Mucosa of rectum (tissue), 2 donors: ENCODE data around the gene TUFT1.
A peak's percentile ranks its signal among the peaks of the same experiment; 100 is the strongest.

Experiments used
- H3K27ac ChIP-seq, 2 donors: one replicate each; pipeline ENCODE4 v1.7.0; 2013; ENCODE audit warnings: inconsistent platforms in 2 of 2, low read depth in 2 of 2, low read length in 2 of 2
- H3K27me3 ChIP-seq, 2 donors: one replicate each; pipeline ENCODE4 v1.7.0; 2013; ENCODE audit warnings: low read length in 2 of 2; ENCODE audit not compliant: control insufficient read depth in 2 of 2, insufficient read depth in 2 of 2
- H3K36me3 ChIP-seq, 2 donors: one replicate each; pipeline ENCODE4 v1.7.0; 2013; ENCODE audit warnings: low read length in 2 of 2; ENCODE audit not compliant: control insufficient read depth in 2 of 2, insufficient read depth in 2 of 2
- H3K4me1 ChIP-seq, 2 donors: one replicate each; pipeline ENCODE4 v1.7.0; 2013; ENCODE audit warnings: low read length in 2 of 2, mild to moderate bottlenecking in 1 of 2; ENCODE audit not compliant: control insufficient read depth in 2 of 2, insufficient read depth in 2 of 2
- H3K4me3 ChIP-seq, 2 donors: one replicate each; pipeline ENCODE4 v1.7.0; 2013; ENCODE audit warnings: low read length in 2 of 2
- H3K9ac ChIP-seq, 2 donors: one replicate each; pipeline ENCODE4 v1.7.0; 2013; ENCODE audit warnings: low read length in 2 of 2, low read depth in 1 of 2, mild to moderate bottlenecking in 1 of 2
- H3K9me3 ChIP-seq, 2 donors: one replicate each; pipeline ENCODE4 v1.7.0; 2013; ENCODE audit warnings: low read length in 2 of 2; ENCODE audit not compliant: control insufficient read depth in 2 of 2
- donor health status: healthy.
- donor health status: Normal muscosa, but diverticular disease.

The TUFT1 gene

DNA sequence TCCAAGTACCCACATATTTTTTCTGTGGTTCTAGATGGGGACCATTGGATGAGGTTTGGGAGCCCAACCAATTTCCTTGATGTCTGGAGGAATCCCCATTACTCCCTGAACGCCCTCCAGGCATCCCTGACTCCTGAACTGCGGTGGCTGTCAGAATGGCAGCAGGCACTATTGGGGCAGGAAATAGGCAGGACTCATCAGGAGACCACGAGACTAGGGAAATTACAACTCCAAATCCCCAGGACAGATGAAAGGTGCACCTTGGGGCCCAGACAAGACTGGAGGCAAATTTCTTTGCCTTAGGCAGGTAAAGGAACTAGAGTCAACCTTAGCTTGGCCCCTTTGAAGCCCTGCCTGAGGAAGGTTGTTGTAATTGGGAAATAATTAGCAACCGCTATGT, 27.8 kb upstream of the TUFT1 start:
- H3K27me3 ChIP-seq = no peaks in the 10 kb centered on the region
- peak overlapping the region; percentile 96 to 97 for H3K27ac ChIP-seq
- peaks cover 42 to 43% of the 10 kb centered on the region in 2 donors for H3K4me1 ChIP-seq
- no peaks in the 10 kb centered on the region for H3K36me3 ChIP-seq
- H3K9me3 ChIP-seq = no peaks in the 10 kb centered on the region
- H3K4me3 ChIP-seq = peak overlapping the region; percentile 75 to 90
- H3K9ac ChIP-seq = peak overlapping the region; percentile 85 to 95

DNA sequence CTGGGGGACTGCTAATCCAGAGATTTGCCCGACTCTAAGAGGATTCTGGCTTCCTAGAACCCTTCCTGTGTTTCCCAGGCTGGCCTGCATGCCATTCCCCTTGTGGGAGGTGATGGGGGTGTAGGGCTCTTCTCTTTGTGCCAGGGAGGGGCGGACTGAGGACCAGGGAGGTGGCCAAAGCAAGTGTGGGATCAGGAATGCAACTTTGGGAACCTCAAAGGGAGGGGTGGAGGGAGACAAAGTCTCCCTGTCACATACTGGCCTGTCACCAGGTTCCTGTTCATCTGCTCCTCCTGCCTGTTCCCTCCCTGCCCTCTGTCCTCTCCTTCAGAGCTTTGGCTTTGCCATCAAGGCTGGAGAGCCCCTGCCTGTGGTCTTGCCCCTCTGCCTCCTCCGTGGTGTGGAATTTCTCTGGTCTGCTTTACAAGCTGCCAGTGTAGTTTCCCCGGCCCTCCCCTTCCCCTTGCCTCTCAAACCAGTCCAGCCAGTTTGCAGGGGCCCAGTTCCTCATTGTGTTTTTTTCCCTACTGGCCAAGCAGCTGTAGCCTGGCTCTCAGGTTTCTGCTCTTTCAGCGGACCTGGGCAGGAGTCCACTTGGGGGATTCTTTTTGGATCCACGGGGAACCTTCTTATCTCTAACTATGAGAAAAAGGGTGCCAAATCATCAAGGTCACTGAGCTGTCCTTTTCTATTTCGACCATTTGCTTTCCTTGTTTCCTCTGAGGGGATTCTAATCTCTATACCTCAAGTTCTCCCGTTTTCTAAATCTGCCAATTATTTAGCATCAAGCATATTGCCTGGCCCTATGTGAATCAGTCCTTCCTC, 27.1 kb upstream of the TUFT1 start:
- no peaks in the 10 kb centered on the region for H3K9me3 ChIP-seq
- H3K27ac ChIP-seq = peak overlapping the region; percentile 96 to 97
- H3K4me3 ChIP-seq = peak overlapping the region; percentile 75 to 90
- H3K27me3 ChIP-seq = no peaks in the 10 kb centered on the region
- no peaks in the 10 kb centered on the region for H3K36me3 ChIP-seq
- H3K4me1 ChIP-seq = peaks cover 42 to 43% of the 10 kb centered on the region in 2 donors
- H3K9ac ChIP-seq = peak overlapping the region; percentile 85 to 95

DNA sequence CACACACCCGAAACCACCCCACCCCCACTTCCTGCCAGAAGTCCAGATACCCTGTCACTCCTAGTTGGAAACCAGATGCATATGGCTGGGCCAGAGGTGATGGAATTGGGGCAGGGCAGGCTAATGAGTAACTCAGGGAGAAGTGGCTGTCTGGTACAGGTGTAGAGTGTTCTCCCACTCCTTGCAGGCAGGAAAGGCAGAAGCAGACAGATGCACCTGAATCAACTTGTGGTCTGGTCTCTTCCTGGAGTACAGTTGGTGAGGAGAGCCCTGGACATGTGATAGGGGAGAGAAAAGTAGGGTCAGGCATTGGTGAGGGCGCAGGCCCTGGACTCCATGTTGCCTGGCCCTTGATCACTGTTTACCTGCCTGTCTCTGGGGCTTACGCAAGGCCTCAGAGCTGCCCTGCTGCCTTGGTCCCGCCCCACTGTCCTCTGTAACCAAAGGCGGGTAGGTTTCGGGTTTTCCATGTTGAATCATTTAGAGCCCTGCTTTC, 26.4 kb upstream of the TUFT1 start:
- Histone ChIP-seq H3K27ac (peak overlapping the region; percentile 96 to 97), H3K4me3 (peak overlapping the region; percentile 75 to 90), H3K36me3 (peaks cover under 1 to 5% of the 10 kb centered on the region in 2 donors), H3K9me3 (no peaks in the 10 kb centered on the region), H3K9ac (peak overlapping the region; percentile 85 to 95), H3K4me1 (peaks cover 42 to 43% of the 10 kb centered on the region in 2 donors), H3K27me3 (no peaks in the 10 kb centered on the region)

DNA sequence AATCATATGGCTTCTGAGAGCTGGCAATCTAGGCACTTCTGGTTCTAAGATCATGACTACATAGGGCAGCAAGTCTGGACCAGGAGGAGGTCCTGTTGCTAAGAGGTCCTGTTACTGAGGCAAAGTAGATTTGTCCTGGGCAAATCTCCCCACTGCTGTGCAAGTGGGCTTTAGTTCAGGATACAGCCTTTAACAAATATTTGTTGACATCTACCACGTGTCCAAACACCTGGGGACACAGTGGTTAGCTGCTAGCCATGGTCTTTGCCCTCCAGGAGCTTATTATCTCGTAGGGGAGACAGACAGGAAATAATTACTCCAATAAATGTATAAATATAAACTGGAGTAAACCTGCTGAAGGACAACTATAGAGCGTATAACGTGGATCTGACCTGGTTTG, 25.7 kb upstream of the TUFT1 start:
- H3K9me3 ChIP-seq = no peaks in the 10 kb centered on the region
- H3K27me3 ChIP-seq = no peaks in the 10 kb centered on the region
- peak overlapping the region; percentile 47 to 95 for H3K9ac ChIP-seq
- peak overlapping the region; percentile 75 to 90 for H3K4me3 ChIP-seq
- peaks cover 37 to 42% of the 10 kb centered on the region in 2 donors for H3K4me1 ChIP-seq
- peaks cover 8% of the 10 kb centered on the region in 2 donors for H3K36me3 ChIP-seq
- H3K27ac ChIP-seq = peak overlapping the region; percentile 96 to 97

DNA sequence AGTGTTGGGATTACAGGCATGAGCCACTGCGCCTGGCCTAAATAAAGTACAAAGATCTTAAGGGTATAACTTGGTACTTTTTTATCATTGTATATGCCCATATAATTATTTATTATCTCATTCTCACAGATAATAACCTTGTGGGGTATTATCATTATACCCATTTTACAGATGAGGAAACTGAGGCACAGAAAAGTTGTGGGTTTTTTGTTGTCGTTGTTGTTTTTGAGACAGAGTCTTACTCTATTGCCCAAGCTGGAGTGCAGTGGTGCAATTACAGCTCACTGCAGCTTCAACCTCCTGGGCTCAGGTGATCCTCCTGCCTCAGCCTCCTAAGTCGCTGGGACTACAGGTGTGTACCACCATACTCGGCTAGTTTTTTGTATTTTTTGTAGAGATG, 24.8 kb upstream of the TUFT1 start:
- H3K4me3 ChIP-seq = no peak overlapping the region
- H3K27me3 ChIP-seq = no peaks in the 10 kb centered on the region
- H3K4me1 ChIP-seq = peaks cover 31 to 39% of the 10 kb centered on the region in 2 donors
- peak overlapping the region in 1 of 2 donors; percentile 95 for H3K9ac ChIP-seq
- peaks cover 11 to 14% of the 10 kb centered on the region in 2 donors for H3K36me3 ChIP-seq
- H3K27ac ChIP-seq = peak overlapping the region; percentile 96 to 97
- H3K9me3 ChIP-seq = no peaks in the 10 kb centered on the region

DNA sequence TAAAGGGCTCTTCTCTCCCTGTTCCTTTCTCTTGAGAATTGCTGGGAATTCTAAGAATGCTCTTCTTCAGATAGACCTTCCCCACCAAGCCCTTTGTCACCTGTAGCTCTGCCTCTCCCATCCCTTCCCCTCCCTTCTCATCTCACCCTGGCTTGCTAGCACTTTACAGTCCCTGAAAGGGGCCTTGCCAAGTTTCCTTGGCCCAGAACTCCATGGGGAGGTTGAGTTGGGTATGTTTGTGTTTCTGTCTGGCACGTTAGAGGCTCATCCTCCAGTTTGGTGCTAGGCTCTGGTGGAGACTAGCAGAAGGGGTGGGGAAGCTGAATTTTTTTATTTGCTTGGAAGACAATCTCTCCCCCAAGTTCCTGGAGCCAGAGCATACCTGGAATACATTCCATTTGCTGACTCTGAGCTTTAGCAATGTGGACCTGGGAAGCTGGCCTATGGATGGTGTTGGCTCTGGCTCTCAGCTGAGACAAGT, 24.0 kb upstream of the TUFT1 start:
- H3K27ac ChIP-seq = peak overlapping the region; percentile 9 to 21
- no peaks in the 10 kb centered on the region for H3K9me3 ChIP-seq
- H3K36me3 ChIP-seq = peaks cover 17 to 19% of the 10 kb centered on the region in 2 donors
- peaks cover 28 to 32% of the 10 kb centered on the region in 2 donors for H3K4me1 ChIP-seq
- peak overlapping the region in 1 of 2 donors; percentile 23 for H3K9ac ChIP-seq
- H3K27me3 ChIP-seq = no peaks in the 10 kb centered on the region
- no peak overlapping the region for H3K4me3 ChIP-seq

DNA sequence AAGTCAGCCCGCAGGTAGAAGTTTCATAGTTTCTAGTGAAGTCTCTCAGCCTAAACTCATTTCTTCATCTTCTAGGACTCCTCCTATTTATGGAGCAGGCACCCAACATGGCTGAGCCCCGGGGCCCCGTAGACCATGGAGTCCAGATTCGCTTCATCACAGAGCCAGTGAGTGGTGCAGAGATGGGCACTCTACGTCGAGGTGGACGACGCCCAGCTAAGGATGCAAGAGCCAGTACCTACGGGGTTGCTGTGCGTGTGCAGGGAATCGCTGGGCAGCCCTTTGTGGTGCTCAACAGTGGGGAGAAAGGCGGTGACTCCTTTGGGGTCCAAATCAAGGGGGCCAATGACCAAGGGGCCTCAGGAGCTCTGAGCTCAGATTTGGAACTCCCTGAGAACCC, 21.7 kb upstream of the TUFT1 start:
- Histone ChIP-seq H3K4me3 (no peak overlapping the region), H3K9me3 (no peaks in the 10 kb centered on the region), H3K36me3 (peaks cover 18 to 26% of the 10 kb centered on the region in 2 donors), H3K9ac (no peak overlapping the region), H3K4me1 (peaks cover 18% of the 10 kb centered on the region in 2 donors), H3K27ac (no peak overlapping the region), H3K27me3 (no peaks in the 10 kb centered on the region)

DNA sequence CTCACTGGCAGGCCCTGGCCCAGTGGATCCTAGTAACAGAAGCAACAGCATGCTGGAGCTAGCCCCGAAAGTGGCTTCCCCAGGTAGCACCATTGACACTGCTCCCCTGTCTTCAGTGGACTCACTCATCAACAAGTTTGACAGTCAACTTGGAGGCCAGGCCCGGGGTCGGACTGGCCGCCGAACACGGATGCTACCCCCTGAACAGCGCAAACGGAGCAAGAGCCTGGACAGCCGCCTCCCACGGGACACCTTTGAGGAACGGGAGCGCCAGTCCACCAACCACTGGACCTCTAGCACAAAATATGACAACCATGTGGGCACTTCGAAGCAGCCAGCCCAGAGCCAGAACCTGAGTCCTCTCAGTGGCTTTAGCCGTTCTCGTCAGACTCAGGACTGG, 21.2 kb upstream of the TUFT1 start:
- Histone ChIP-seq H3K4me1 (peaks cover 13 to 17% of the 10 kb centered on the region in 2 donors), H3K4me3 (no peak overlapping the region), H3K27me3 (no peaks in the 10 kb centered on the region), H3K27ac (no peak overlapping the region), H3K9ac (no peak overlapping the region), H3K9me3 (no peaks in the 10 kb centered on the region), H3K36me3 (peaks cover 23 to 30% of the 10 kb centered on the region in 2 donors)

DNA sequence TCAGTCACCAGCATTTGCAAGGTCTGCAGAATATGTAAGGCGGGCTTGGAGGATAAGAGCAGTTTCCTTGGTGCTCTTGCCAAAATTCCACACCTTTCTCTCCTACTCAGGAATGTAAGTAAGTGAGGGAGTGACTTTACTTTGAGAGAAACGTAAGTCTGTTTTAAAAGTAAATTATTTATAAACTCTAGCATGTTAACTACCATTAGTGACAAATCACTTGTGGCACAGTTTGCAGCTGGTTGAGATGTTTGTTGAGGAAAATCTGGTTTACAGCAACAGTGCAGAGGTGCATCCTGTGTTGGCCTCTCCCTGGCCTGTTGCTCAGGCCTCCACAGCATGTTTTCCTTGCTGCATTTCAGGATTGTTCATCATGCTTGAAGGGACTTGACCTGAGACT, 20.4 kb upstream of the TUFT1 start:
- H3K4me3 ChIP-seq = no peak overlapping the region
- no peaks in the 10 kb centered on the region for H3K9me3 ChIP-seq
- H3K36me3 ChIP-seq = peaks cover 31 to 36% of the 10 kb centered on the region in 2 donors
- peaks cover 6 to 9% of the 10 kb centered on the region in 2 donors for H3K4me1 ChIP-seq
- H3K27me3 ChIP-seq = no peaks in the 10 kb centered on the region
- H3K9ac ChIP-seq = no peak overlapping the region
- H3K27ac ChIP-seq = no peak overlapping the region

DNA sequence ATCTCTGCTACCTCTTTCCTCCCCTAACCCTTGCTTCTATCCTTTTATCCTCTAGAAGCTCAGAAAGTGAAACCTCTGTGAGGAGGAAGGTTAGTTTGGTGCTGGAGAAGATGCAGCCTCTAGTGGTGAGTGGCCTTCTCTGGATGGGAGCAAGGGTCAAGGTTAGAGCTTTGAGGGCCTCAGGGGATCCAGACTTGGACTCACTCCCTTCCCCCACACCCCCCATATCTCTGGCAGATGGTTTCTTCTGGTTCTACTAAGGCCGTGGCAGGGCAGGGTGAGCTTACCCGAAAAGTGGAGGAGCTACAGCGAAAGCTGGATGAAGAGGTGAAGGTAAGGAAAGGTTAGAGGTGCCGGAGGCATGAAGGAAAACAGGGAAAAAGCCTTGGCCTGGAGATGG, 19.8 kb upstream of the TUFT1 start:
- Histone ChIP-seq H3K9ac (no peak overlapping the region), H3K27me3 (no peaks in the 10 kb centered on the region), H3K4me1 (peaks cover 0 to 4% of the 10 kb centered on the region in 2 donors), H3K9me3 (no peaks in the 10 kb centered on the region), H3K4me3 (no peak overlapping the region), H3K36me3 (peaks cover 37 to 40% of the 10 kb centered on the region in 2 donors), H3K27ac (no peak overlapping the region)
